Brain microvascular endothelial cell (primary cell): ENCODE results near the gene SIGLEC15.

ENCODE experiments used
- DNase-seq: peaks from one replicate; pipeline ENCODE4 v3.0.0-alpha.2; 2020
- H3K27ac ChIP-seq: fragments of 250-450 bp; sonication (Bioruptor Pico); 2 replicates; pipeline ENCODE4 v1.5.1; 2020; ENCODE audit warnings: mild to moderate bottlenecking, moderate library complexity
- H3K27me3 ChIP-seq: fragments of 250-450 bp; sonication (Bioruptor Pico); replicated peaks from 2 replicates; pipeline ENCODE4 v1.5.1; 2020; ENCODE audit warnings: mild to moderate bottlenecking
- H3K36me3 ChIP-seq: fragments of 250-450 bp; sonication (Bioruptor Pico); replicated peaks from 2 replicates; pipeline ENCODE4 v1.5.1; 2020; ENCODE audit warnings: mild to moderate bottlenecking
- H3K4me3 ChIP-seq: 2 replicates; pipeline ENCODE4 v1.5.1; 2011; ENCODE audit warnings: low read depth, mild to moderate bottlenecking, control low read depth, low read length, moderate library complexity
- CTCF ChIP-seq: IDR thresholded peaks from 2 replicates; pipeline ENCODE4 v1.5.1; 2011; ENCODE audit warnings: low read depth, mild to moderate bottlenecking, moderate library complexity, low read length, control low read depth, inconsistent platforms; ENCODE audit errors: missing control alignments
- in situ Hi-C: cut with HindIII; loops from 2 replicates; pipeline ENCODE4 v1.10.0; 2017; ENCODE audit warnings: low sequenced_read_pairs, low pct_ligation_motif_present

Gene SIGLEC15

DNA sequence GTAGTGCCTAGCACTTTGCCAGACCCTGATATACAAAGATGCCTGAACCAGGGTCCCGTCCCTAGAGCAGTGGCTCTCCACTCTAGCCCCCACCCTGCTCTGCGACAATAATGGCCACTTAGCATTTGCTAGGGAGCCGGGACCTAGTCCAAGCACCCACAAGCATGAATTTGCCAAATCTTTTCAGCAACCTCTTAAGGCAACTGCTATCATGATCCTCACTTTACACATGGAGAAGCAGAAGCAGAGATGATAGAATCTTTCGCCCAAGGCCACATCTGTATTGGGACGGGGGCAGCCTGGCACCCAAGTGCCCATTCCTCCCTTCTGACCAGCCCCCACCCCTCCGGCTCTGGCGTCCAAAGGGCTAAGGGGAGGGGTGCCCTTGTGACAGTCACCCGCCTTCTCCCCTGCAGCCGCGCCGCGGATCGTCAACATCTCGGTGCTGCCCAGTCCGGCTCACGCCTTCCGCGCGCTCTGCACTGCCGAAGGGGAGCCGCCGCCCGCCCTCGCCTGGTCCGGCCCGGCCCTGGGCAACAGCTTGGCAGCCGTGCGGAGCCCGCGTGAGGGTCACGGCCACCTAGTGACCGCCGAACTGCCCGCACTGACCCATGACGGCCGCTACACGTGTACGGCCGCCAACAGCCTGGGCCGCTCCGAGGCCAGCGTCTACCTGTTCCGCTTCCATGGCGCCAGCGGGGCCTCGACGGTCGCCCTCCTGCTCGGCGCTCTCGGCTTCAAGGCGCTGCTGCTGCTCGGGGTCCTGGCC lies 13.0 kb downstream of the SIGLEC15 start:
- no peak for TF ChIP-seq CTCF
- H3K4me3 ChIP-seq: peak overlapping the region; percentile 15
- no peak for DNase-seq
- no peak overlapping the region for H3K27ac ChIP-seq
- H3K27me3 ChIP-seq: no peaks in the 10 kb centered on the region
- in situ Hi-C loops: no loop called here
- no peaks in the 10 kb centered on the region for H3K36me3 ChIP-seq

DNA sequence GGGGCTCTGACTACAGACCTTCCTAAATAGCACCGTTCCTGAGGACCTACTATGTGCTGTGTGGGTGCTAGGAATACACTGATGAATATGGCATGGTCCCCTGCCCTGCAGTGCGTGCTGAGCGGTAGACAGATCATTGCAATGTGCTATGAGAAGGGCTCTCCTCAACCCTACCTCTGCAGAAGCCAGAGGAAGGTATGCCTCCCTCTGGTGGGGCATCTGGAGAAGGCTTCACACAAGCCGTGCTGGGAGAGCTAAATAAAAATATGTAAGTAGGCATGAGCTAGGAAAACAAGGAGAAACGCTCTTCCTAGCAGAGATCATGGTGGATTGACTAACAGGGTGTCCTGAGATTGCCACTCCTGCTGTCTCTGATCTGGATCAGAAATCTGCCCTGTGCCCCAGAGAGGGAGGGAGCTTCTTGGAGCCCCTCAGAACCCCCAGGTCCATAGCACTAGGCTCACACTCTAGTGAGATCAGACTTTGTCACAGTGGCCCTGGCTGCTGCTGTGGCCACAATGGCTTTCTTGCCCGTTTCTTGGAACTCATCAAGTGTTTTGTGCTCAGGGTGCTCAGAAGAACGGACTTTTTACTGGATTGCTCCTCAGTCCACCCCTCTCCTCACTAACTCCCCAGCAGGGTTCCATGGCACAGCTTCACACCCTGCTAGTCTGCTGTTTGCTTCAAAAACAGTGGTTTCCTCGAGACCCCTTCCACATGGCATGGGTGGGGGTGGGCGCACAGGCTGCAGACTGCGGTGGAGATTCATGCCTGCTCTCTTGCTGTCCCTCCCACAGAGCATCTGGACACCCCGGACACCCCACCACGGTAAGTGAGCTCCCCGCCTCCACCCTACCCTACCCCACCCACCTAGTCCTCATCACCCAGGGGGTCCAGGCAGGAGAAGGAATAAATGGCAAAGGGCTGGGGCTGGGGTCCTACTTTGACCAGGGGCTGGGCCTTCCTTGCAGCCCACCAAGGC lies 14.2 kb downstream of the SIGLEC15 start:
- Histone ChIP-seq H3K27me3 (no peaks in the 10 kb centered on the region), H3K4me3 (no peak overlapping the region), H3K27ac (no peak overlapping the region), H3K36me3 (no peaks in the 10 kb centered on the region)
- DNase-seq: peak; percentile 71
- in situ Hi-C loops: no loop called here
- peak; percentile 92 for TF ChIP-seq CTCF

GRCh38 chr18:45841060-45841764 lies 15.7 kb downstream of the SIGLEC15 start:
- no peak overlapping the region for H3K27ac ChIP-seq
- no peak overlapping the region for H3K4me3 ChIP-seq
- TF ChIP-seq CTCF: no peak
- H3K27me3 ChIP-seq: no peaks in the 10 kb centered on the region
- DNase-seq: no peak
- in situ Hi-C loops: no loop called here
- no peaks in the 10 kb centered on the region for H3K36me3 ChIP-seq

GRCh38 chr18:45841765-45842442 lies 16.4 kb downstream of the SIGLEC15 start:
- H3K36me3 ChIP-seq: no peaks in the 10 kb centered on the region
- no peak for TF ChIP-seq CTCF
- in situ Hi-C loops: no loop called here

GRCh38 chr18:45843019-45843418 lies 17.5 kb downstream of the SIGLEC15 start:
- H3K27me3 ChIP-seq: no peaks in the 10 kb centered on the region
- TF ChIP-seq CTCF: no peak
- no peak overlapping the region for H3K27ac ChIP-seq
- H3K36me3 ChIP-seq: no peaks in the 10 kb centered on the region
- H3K4me3 ChIP-seq: no peak overlapping the region
- no peak for DNase-seq
- in situ Hi-C loops: no loop called here

More at GRCh38 chr18:45841765-45842442, 16.4 kb downstream of the SIGLEC15 start:
- no peak for DNase-seq
- no peak overlapping the region for H3K27ac ChIP-seq
- H3K27me3 ChIP-seq: no peaks in the 10 kb centered on the region
- H3K4me3 ChIP-seq: no peak overlapping the region
